K562 (cell line): ENCODE measurements around the gene TCAF1. TPM values are rescaled to one million over a fixed set of nuclear protein-coding genes. Genes with fewer than 3 reads are reported as not detected.

Source experiments
- ATAC-seq: fragments of 200-7000 bp; cut with Tn5 transposase; 3 replicates; pipeline ENCODE4 v1.9.1; 2020; ENCODE audit warnings: moderate library complexity
- BruUV-seq: library from RNA; stranded (reverse); fragments of 400-500 nt; replicated peaks from 2 replicates; lab custom pipeline; 2021; lab: Mats Ljungman, UMichigan
- CTCF ChIA-PET: fragments of 300-600 bp; formaldehyde crosslinking; extraction: SDS; loops from one replicate; lab custom pipeline; 2021; ENCODE audit warnings: low intra/inter-chr PET ratio; lab: Yijun Ruan, JAX
- POLR2A ChIA-PET: fragments of 300-600, 350-650 bp; sonication (Branson Sonifier 250); formaldehyde crosslinking; extraction: SDS; loops from one replicate; lab custom pipeline; 2021; ENCODE audit warnings: antibody characterized with exemption, inconsistent platforms; lab: Yijun Ruan, JAX
- DNase-seq, 4 experiments: peaks; one replicate each; pipeline versions ENCODE4 v3.0.0 to v3.0.0-alpha.2; 2011 to 2018; ENCODE audit warnings: low spot score in 3 of 4, mixed read lengths in 3 of 4; ENCODE audit errors: extremely low read depth in 1 of 4
- FAIRE-seq: peaks from 2 replicates; lab custom pipeline; 2011; peaks lifted over from hg19 to GRCh38; lab: Jason Lieb, UNC
- H2AFZ ChIP-seq: 2 replicates; pipeline ENCODE4 v1.6.0; 2011; ENCODE audit warnings: low read depth, low read length, control low read depth, inconsistent platforms
- H3K27ac ChIP-seq: fragments of 200-600 bp; 3 replicates; pipeline ENCODE4 v1.8.0; 2011; ENCODE audit warnings: low read depth, mild to moderate bottlenecking, control low read depth, inconsistent platforms, low read length, moderate library complexity, mixed read lengths; ENCODE audit errors: extremely low read depth
- H3K27me3 ChIP-seq, 2 experiments: fragments of 300-600 bp in 1 of 2; 2 replicates in 1 of 2; 3 replicates in 1 of 2; pipeline versions ENCODE4 v1.6.0 to v1.8.0; 2011; ENCODE audit warnings: inconsistent platforms in 2 of 2, low read length in 2 of 2, mild to moderate bottlenecking in 1 of 2, mixed read lengths in 1 of 2, moderate library complexity in 1 of 2; ENCODE audit not compliant: control insufficient read depth in 2 of 2, insufficient read depth in 2 of 2
- H3K36me3 ChIP-seq: fragments of 300-600 bp; 3 replicates; pipeline ENCODE4 v1.8.0; 2011; ENCODE audit warnings: mild to moderate bottlenecking, low read length, inconsistent platforms; ENCODE audit not compliant: control insufficient read depth, insufficient read depth
- H3K4me1 ChIP-seq, 2 experiments: fragments of 200-600 bp in 1 of 2; replicated peaks in 1 of 2; 2 replicates in 1 of 2; 3 replicates in 1 of 2; pipeline versions ENCODE4 v1.5.1 to v1.8.0; 2011; ENCODE audit warnings: inconsistent platforms in 2 of 2, low read length in 2 of 2, mild to moderate bottlenecking in 1 of 2, mixed read lengths in 1 of 2, moderate library complexity in 1 of 2; ENCODE audit not compliant: control insufficient read depth in 2 of 2, insufficient read depth in 2 of 2
- H3K4me2 ChIP-seq: 2 replicates; pipeline ENCODE4 v1.6.1; 2011; ENCODE audit warnings: low read length, control low read depth, inconsistent platforms, mixed read lengths; ENCODE audit not compliant: insufficient read depth
- H3K4me3 ChIP-seq: fragments of 200-600 bp; sonication (generic), shearing (Covaris generic); 2 replicates; pipeline ENCODE4 v1.5.1; 2016; ENCODE audit warnings: control low read depth, inconsistent platforms
- H3K79me2 ChIP-seq: fragments of 200-600 bp; 3 replicates; pipeline ENCODE4 v1.8.0; 2011; ENCODE audit warnings: low read length, inconsistent platforms; ENCODE audit not compliant: control insufficient read depth, insufficient read depth
- H3K9ac ChIP-seq, 2 experiments: 2 replicates each; pipeline versions ENCODE4 v1.6.0 to v1.6.1; 2011; ENCODE audit warnings: low read depth in 2 of 2, low read length in 2 of 2, control low read depth in 1 of 2, inconsistent platforms in 1 of 2, mild to moderate bottlenecking in 1 of 2, mixed read lengths in 1 of 2; ENCODE audit not compliant: insufficient read depth in 1 of 2
- H3K9me1 ChIP-seq: one replicate; pipeline ENCODE4 v1.6.0; 2011; ENCODE audit warnings: inconsistent platforms, mild to moderate bottlenecking, low read length, moderate library complexity; ENCODE audit not compliant: control insufficient read depth, insufficient read depth
- H3K9me3 ChIP-seq: replicated peaks from 2 replicates; pipeline ENCODE4 v1.5.1; 2011; ENCODE audit warnings: low read depth, low read length, inconsistent platforms; ENCODE audit not compliant: control insufficient read depth, insufficient read depth
- H4K20me1 ChIP-seq: replicated peaks from 2 replicates; pipeline ENCODE4 v1.6.1; 2011; ENCODE audit warnings: low read length, inconsistent platforms, mixed read lengths; ENCODE audit not compliant: control insufficient read depth, insufficient read depth
- ADNP ChIP-seq: fragments of 200-800 bp; sonication (Bioruptor generic); IDR thresholded peaks from 2 replicates; pipeline ENCODE4 v1.6.1; 2016; ENCODE audit warnings: missing genetic modification characterization, missing compliant biosample characterization
- E2F1 ChIP-seq: sonication (generic); formaldehyde crosslinking; IDR thresholded peaks from 2 replicates; pipeline ENCODE4 v1.8.1; 2023; ENCODE audit warnings: mild to moderate bottlenecking, missing genetic modification reagents, moderate library complexity
- FOS ChIP-seq: IDR thresholded peaks from 3 replicates; pipeline ENCODE4 v1.6.1; 2011; ENCODE audit not compliant: insufficient read length; ENCODE audit errors: extremely low read depth
- GTF2A2 ChIP-seq: IDR thresholded peaks from 2 replicates; pipeline ENCODE4 v1.6.1; 2016; ENCODE audit warnings: mild to moderate bottlenecking, missing genetic modification characterization, missing compliant biosample characterization
- HINFP ChIP-seq: fragments of 450-650 bp; conservative IDR thresholded peaks from 2 replicates; pipeline ENCODE4 v1.6.1; 2016; ENCODE audit warnings: missing genetic modification characterization, low read depth, mild to moderate bottlenecking, control low read depth, missing compliant biosample characterization
- MAFK ChIP-seq: IDR thresholded peaks from 2 replicates; pipeline ENCODE4 v1.6.1; 2011; ENCODE audit warnings: low read length, improper control_type of control experiment
- MXI1 ChIP-seq: IDR thresholded peaks from 2 replicates; pipeline ENCODE4 v1.6.1; 2011; ENCODE audit warnings: low read depth, mild to moderate bottlenecking, improper control_type of control experiment, low read length
- SUPT5H ChIP-seq: fragments of 450-650 bp; IDR thresholded peaks from 2 replicates; pipeline ENCODE4 v1.6.1; 2016
- ZNF324 ChIP-seq: fragments of 250-450 bp; sonication (Bioruptor Pico); IDR thresholded peaks from 2 replicates; pipeline ENCODE4 v1.4.0; 2020; ENCODE audit warnings: mild to moderate bottlenecking
- in situ Hi-C: fragments of 300-500 bp; cut with MboI; formaldehyde crosslinking; loops from 4 replicates; pipeline ENCODE4 v1.15.0; 2018; ENCODE audit warnings: inconsistent platforms, mixed read lengths
- intact Hi-C: fragments of 100-400 bp; cut with micrococcal nuclease; formaldehyde crosslinking; loops from 2 replicates; pipeline ENCODE4 v1.14.2; 2022
- polyA plus RNA-seq, 8 experiments: library from polyadenylated mRNA; depleted of rRNA in 4 of 8; stranded (reverse) in 5 of 8; unstranded in 3 of 8; fragments of >200 nt; fragmentation: Nextera tagmentation in 2 of 8; fragmentation: Illumina TruSeq in 1 of 8; extraction: Ambion mirVana in 2 of 8; extraction: Trizol in 1 of 8; gene quantifications; 2 replicates each; pipeline versions ENCODE4 v1.2.1 to v1.2.3, GENCODE V29; 2011 to 2014; ENCODE audit warnings: inconsistent platforms in 1 of 8, missing spikeins in 1 of 8
- total RNA-seq, 7 experiments: library from RNA; depleted of rRNA in 6 of 7; stranded (reverse); fragments of >200 nt in 6 of 7; fragmentation: Illumina TruSeq in 2 of 7; extraction: Trizol in 2 of 7; gene quantifications; 2 replicates each; pipeline versions ENCODE4 v1.2.1 to v1.2.3, GENCODE V29; 2011 to 2021; ENCODE audit warnings: low replicate concordance in 1 of 7

The TCAF1 gene
- total and polyA plus RNA-seq, 9 of the 15 experiments (the other 6 are each of a cell fraction or from before 2014, with no cell fraction given) = 6.2 to 52.2 (median 24.4) TPM

- H3K27ac ChIP-seq = no peak overlapping the region
- ChIA-PET POLR2A (no interaction called here), CTCF (no interaction called here)
- ATAC-seq (no peak), DNase-seq (no peak), FAIRE-seq (no peak)
- no peaks in the 10 kb centered on the region for H3K36me3 ChIP-seq
- intact Hi-C loops = no loop called here
- in situ Hi-C loops = no loop called here
- no peak overlapping the region for H3K9ac ChIP-seq
- no peaks in the 10 kb centered on the region for H3K9me1 ChIP-seq
- no peaks in the 10 kb centered on the region for H4K20me1 ChIP-seq
- no peak overlapping the region for H3K4me3 ChIP-seq
- H3K4me1 ChIP-seq = no peaks in the 10 kb centered on the region
- no peaks in the 10 kb centered on the region for H3K27me3 ChIP-seq
- no peaks in the 10 kb centered on the region for H3K79me2 ChIP-seq
- BruUV-seq = no TSS peak
- no peak overlapping the region for H3K4me2 ChIP-seq
- H2AFZ ChIP-seq = no peak overlapping the region
- TF ChIP-seq E2F1 (CRISPR knock-in tag) = no peak
- TF ChIP-seq ADNP = no peak
- TF ChIP-seq FOS = no peak
- TF ChIP-seq SUPT5H = no peak
- peak; percentile 82 for TF ChIP-seq ZNF324 (CRISPR knock-in tag)
- no peak for TF ChIP-seq HINFP (tag)
- TF ChIP-seq MAFK = no peak
- 0 out of 2 replicates have a peak, but pooled peaks have one; percentile 34 for TF ChIP-seq GTF2A2
- no peak for TF ChIP-seq MXI1
- no peaks in the 10 kb centered on the region for H3K9me3 ChIP-seq
These were observed 53.8 kb downstream of the TCAF1 start for GRCh38 chr7:143848192-143848591.
